SK-N-MC (cell line): ENCODE results near the gene SUN2.

Source experiments
- EZH2 ChIP-seq: fragments of 200-600 bp; sonication (generic); IDR thresholded peaks from one replicate; pipeline ENCODE4 v1.6.1; 2017; ENCODE audit warnings: antibody characterized with exemption
- FOXP2 ChIP-seq: optimal IDR thresholded peaks from 2 replicates; pipeline ENCODE3; 2011; ENCODE audit warnings: mild to moderate bottlenecking, moderate library complexity; ENCODE audit not compliant: insufficient read depth; ENCODE audit errors: extremely low read length, control extremely low read depth
- POLR2AphosphoS5 ChIP-seq: IDR thresholded peaks from 2 replicates; pipeline ENCODE4 v1.6.1; 2012; ENCODE audit warnings: mild to moderate bottlenecking, low read depth, low read length, borderline replicate concordance

- no peak for TF ChIP-seq FOXP2
- no peak for TF ChIP-seq POLR2AphosphoS5
- no peak for TF ChIP-seq EZH2
These were observed 35.4 kb downstream of the SUN2 start for GRCh38 chr22:38720350-38720749.
